ENCODE data around the gene EXOC3.

DNA sequence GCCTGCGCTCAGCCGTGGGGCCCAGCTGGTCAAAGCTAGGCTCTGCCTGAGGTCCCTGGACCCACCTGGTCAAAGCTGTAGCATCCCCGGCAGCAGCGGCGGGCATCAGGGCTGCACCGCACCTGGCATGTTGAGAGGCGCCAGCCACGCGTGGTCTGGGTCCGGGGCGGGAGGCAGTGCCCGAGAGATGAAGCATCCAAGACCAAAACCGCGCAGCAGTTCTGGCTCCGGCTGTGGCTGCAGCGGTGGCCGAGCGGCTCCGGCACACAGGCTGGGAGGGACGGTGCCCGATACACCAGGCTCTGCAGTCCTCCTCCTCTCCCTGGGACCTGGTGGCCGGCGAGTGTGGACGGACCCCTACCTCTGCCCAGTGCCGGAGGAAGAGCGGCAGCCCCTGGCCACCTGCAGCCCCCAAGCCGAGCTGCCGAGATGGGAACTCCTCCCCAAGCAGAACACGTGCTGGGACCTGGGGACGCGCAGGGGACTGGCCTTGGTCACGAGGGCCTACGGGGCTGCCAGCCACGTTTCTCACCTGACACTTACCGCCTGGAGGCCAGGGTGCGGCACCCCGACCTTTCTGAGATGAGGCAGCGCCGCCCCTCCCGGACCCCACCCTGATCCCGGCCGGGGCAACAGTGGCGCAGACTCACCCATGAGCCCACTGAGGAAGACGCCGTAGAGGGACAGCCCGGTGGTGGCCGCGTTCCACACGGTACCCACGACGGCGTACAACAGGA, 48.3 kb downstream of the EXOC3 start:
- TF ChIP-seq TAF1 (IDR thresholded peaks at IDR 0.05; ENCODE audit: borderline replicate concordance, low read depth, low read length) (no peak), POLR2AphosphoS5 (IDR thresholded peaks at IDR 0.05; ENCODE audit: low read depth, low read length) (no peak)
